Measurements from ENCODE around the gene CHTF18. TPM values are rescaled to one million over a fixed set of nuclear protein-coding genes. Genes with fewer than 3 reads are reported as not detected.

The CHTF18 gene
- total RNA-seq (10 to 100 TPM; 18.8 to 35.5 TPM), polyA plus RNA-seq (ENCODE audit: insufficient read length in 6 of 6) (10 to 100 TPM; 23.7 to 30.8 (median 24.4) TPM)
- long read RNA-seq, donor 1, partial matches to known transcripts, result 10 of 11 reads
- long read RNA-seq, donor 1, other reads (novel, unspliced or antisense), result 0 of 11 reads
- long read RNA-seq, donor 2, result 0 reads
- long read RNA-seq, donor 3, partial matches to known transcripts, result 0 of 1 reads
- long read RNA-seq, donor 3, other reads (novel, unspliced or antisense), result 0 of 1 reads
- long read RNA-seq, donor 4, result 0 reads
- long read RNA-seq, donor 5, partial matches to known transcripts, result 0 of 3 reads
- long read RNA-seq, donor 5, other reads (novel, unspliced or antisense), result 0 of 3 reads
- long read RNA-seq, donor 6, partial matches to known transcripts, result 0 of 4 reads
- long read RNA-seq, donor 6, other reads (novel, unspliced or antisense), result 0 of 4 reads
- long read RNA-seq, donor 7, result 0 reads
- long read RNA-seq, donor 8, partial matches to known transcripts, result 0 of 2 reads
- long read RNA-seq, donor 8, other reads (novel, unspliced or antisense), result 0 of 2 reads
- long read RNA-seq, donor 9, result 0 reads
- long read RNA-seq, donor 10, partial matches to known transcripts, result 1 of 1 reads
- long read RNA-seq, donor 10, other reads (novel, unspliced or antisense), result 0 of 1 reads
- long read RNA-seq, donor 11, result 0 reads
- long read RNA-seq, donor 12, partial matches to known transcripts, result 0 of 1 reads
- long read RNA-seq, donor 12, other reads (novel, unspliced or antisense), result 0 of 1 reads

DNA sequence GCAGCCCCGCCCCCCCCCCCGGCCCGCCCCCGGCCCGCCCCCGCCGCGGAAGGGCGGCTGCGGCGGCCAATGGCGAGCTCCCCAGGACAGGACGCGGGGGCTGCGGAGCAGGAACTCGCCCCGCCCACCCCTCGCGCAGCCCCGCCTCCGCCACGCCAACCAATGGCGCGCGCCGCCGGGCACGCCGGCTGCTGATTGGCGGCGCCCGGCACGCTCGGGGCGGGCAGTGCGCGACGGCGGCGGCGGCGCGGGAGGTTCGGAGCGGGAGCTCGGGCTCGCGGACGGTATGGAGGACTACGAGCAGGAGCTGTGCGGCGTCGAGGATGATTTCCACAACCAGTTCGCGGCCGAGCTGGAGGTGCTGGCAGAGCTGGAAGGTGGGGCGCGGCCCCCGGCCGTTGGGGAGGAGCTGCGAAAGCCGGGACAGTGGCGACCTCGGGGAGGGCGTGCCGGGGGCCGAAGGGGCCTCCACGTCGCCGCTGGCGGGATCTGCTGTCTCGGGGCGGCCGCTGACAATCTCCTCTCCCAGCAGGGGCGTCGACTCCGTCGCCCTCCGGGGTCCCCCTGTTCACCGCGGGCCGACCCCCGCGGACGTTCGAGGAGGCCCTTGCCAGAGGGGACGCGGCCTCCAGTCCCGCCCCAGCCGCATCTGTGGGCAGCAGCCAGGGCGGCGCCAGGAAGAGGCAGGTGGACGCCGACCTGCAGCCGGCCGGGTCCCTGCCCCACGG, at the start of gene CHTF18:
Gene CHTF18 (plus strand): TSS at position 222 of the 728 bp plus-strand sequence. CDS start 65 bp downstream, at position 287.
- Histone ChIP-seq H3K36me3 (peaks cover 0 to 49% of the 10 kb centered on the region in 2 donors), H3K9me3 (no peaks in the 10 kb centered on the region), H3K4me3 (peak within 1 kb of the TSS; percentile 92 to 97), H3K27me3 (peaks cover 0 to 5% of the 10 kb centered on the region in 2 donors), H3K4me1 (peaks cover 11 to 24% of the 10 kb centered on the region in 2 donors), H3K27ac (peak within 1 kb of the TSS in 1 of 2 donors; percentile 71)
- intact Hi-C loops (cut with DNase I), result no loop called here
- peak; percentile 95 for ATAC-seq
- peak; percentile 84 to 95 (median 92) for DNase-seq
- TF ChIP-seq, protein P1, sequence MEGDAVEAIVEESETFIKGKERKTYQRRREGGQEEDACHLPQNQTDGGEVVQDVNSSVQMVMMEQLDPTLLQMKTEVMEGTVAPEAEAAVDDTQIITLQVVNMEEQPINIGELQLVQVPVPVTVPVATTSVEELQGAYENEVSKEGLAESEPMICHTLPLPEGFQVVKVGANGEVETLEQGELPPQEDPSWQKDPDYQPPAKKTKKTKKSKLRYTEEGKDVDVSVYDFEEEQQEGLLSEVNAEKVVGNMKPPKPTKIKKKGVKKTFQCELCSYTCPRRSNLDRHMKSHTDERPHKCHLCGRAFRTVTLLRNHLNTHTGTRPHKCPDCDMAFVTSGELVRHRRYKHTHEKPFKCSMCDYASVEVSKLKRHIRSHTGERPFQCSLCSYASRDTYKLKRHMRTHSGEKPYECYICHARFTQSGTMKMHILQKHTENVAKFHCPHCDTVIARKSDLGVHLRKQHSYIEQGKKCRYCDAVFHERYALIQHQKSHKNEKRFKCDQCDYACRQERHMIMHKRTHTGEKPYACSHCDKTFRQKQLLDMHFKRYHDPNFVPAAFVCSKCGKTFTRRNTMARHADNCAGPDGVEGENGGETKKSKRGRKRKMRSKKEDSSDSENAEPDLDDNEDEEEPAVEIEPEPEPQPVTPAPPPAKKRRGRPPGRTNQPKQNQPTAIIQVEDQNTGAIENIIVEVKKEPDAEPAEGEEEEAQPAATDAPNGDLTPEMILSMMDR (IDR thresholded peaks at IDR 0.05), result no peak

DNA sequence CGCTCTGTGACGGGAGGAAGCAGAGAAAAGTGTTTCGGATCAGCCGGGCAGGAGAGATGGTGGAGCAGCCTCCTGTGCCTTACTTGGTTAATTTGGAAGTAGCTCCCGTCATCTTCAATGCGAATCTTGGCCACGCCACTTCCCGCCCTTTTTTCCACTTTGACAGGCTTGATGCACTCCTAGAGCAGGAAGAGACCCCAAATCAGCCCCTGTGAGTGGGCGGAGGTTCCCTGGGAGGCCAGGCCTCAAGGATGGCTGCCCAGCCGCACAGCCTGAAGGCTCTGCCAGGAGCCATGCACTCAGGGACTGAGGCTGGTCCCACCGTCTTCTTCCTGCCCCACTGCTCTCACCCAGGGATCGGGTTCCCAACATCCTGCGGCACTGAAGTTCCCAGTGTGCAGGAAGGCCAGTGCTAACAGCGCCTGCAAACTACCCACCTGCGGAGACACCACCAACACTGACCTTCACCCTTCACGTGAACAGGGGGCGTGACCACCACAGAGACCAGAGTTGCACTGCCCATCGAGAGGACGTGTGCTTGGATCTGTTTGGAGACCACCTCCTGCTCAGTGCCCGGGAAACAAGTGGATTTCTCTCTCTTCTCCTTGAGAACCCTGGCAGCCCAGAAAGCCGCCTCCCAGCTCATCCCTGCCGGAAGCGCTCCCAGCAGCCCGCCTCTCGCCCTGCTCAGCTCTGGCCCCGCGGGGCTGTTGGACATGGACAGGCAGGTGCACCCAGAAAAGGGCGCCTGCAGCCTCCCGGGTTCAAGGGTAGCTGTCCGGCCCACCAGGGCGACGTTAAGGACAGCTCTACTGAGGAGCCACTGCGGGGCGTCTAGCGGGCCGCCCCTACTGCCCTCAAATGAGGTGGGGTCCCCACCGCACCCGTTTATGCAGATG, 48.6 kb upstream of the CHTF18 start:
- ATAC-seq (no peak), DNase-seq (peak in 1 of 4 donors; percentile 80)
- Histone ChIP-seq H3K27me3 (peaks cover 0 to 13% of the 10 kb centered on the region in 2 donors), H3K36me3 (peaks cover 0 to 33% of the 10 kb centered on the region in 2 donors), H3K4me3 (peak overlapping the region; percentile 83 to 90), H3K27ac (no peak overlapping the region), H3K4me1 (peaks cover 11 to 18% of the 10 kb centered on the region in 2 donors), H3K9me3 (no peaks in the 10 kb centered on the region)
- intact Hi-C loops (cut with DNase I), result no loop called here
- TF ChIP-seq, protein P1 (IDR thresholded peaks at IDR 0.05), result no peak

DNA sequence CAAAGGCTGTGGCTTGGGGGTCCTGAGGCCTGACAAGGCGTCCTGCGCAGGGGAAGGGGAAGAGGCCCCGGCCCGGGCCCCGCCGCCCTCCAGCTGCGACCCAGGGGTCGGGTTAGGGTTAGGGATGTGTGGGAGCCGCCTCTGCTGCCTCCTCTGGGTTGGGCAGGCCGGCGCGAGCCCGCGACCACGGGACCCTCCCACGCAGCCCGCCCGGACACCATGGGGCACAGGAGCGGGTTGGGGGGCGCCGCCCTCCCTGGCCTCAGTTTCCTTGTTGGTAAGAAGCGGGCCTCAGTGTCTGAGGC, 48.0 kb upstream of the CHTF18 start:
- DNase-seq, result peak in 1 of 4 donors; percentile 85
- TF ChIP-seq, protein P1 (IDR thresholded peaks at IDR 0.05), result no peak

DNA sequence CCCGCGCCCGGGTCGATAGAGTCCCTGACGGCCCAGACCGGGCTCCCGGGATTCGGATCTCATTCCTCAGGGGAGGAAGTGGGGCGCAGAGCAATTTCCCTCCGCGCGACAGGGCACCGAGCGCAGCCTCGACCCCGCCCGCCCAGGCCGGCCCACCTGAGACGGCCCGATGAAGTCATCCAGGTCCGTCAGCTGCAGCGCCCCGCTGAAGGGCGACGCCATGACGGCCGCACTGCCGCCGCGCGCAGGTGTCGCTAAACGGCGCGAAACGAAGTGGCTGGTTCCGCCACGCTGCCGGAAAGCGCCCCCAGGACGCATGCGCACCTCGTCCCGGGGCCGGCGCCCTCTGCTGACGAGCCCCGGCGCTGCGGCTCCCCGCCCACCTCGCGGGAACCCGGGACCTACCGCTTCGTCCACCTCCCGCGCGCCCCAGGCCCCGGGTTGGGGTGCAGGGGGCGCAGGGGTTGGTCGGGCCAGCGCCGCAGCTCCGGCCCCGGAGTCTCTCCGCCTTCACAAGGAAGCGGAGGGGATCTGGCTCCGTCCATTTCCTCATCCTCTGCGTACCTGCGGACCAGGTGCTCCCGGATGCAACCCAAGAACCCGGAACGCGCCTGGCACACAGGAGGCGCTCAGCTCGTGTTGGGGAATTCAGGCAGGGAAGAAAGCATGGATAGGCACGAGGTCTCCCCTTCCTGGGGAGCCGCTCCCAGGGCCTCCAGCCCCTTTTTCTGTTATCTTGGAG, 47.5 kb upstream of the CHTF18 start, which contains the start of gene CIAO3:
Gene CIAO3 (minus strand): TSS at position 234 of the 742 bp plus-strand sequence. CDS start 12 bp downstream, at position 222.
- intact Hi-C loops (cut with DNase I), result no loop called here
- Histone ChIP-seq H3K27ac (peak within 1 kb of the TSS in 1 of 2 donors; percentile 51), H3K9me3 (no peaks in the 10 kb centered on the region), H3K36me3 (peaks cover 0 to 22% of the 10 kb centered on the region in 2 donors), H3K4me1 (peaks cover 11 to 18% of the 10 kb centered on the region in 2 donors), H3K4me3 (peak within 1 kb of the TSS; percentile 83 to 90), H3K27me3 (peaks cover 0 to 18% of the 10 kb centered on the region in 2 donors)
- peak; percentile 88 to 97 (median 90) for DNase-seq
- peak; percentile 96 for ATAC-seq
- TF ChIP-seq, protein P1 (IDR thresholded peaks at IDR 0.05), result peak; percentile 88 to 94

More for the DNA sequence above, 48.0 kb upstream of the CHTF18 start:
- no peaks in the 10 kb centered on the region for H3K9me3 ChIP-seq
- peak overlapping the region; percentile 83 to 90 for H3K4me3 ChIP-seq
- H3K27ac ChIP-seq, result peak overlapping the region in 1 of 2 donors; percentile 51
- peaks cover 11 to 18% of the 10 kb centered on the region in 2 donors for H3K4me1 ChIP-seq
- ATAC-seq, result peak; percentile 34
- intact Hi-C loops (cut with DNase I), result no loop called here
- peaks cover 0 to 27% of the 10 kb centered on the region in 2 donors for H3K36me3 ChIP-seq
- H3K27me3 ChIP-seq, result peaks cover 0 to 13% of the 10 kb centered on the region in 2 donors
